Measurements from ENCODE around the gene CTNNA3. TPM values are rescaled to one million over a fixed set of nuclear protein-coding genes. Genes with fewer than 3 reads are reported as not detected.
"Not testable (repeated sequence)": the region's sequence is repeated elsewhere in the genome, so short reads cannot be mapped to it uniquely, and the experiment has no call there.

Gene CTNNA3
- total and polyA plus RNA-seq, 10 donors, result 0.03 to 2.4 (median 0.76) TPM; not detected in 1

DNA sequence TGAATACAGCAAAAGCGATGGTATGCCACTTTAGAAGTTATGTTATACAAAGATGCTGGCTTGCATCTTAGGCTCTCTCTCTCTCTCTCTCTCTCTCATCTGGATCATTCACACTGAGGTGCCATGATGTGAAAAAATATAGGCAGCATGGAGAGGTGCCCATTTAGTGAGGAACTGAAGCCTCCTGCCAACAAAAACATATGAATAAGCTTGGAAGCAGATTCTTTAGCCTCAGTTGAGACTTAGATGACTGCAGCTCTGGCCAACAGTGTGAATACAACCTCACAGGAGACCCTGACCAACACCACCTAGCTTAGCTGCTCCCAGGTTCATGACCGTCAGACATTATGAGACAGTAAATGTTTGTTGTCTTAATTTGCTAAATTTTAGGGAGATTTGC lies 1330.3 kb downstream of the CTNNA3 start:
- TF ChIP-seq POLR2AphosphoS5 (IDR thresholded peaks at IDR 0.05) (no peak), POLR2A (IDR thresholded peaks at IDR 0.05) (no peak)
- TF ChIP-seq, protein P1, sequence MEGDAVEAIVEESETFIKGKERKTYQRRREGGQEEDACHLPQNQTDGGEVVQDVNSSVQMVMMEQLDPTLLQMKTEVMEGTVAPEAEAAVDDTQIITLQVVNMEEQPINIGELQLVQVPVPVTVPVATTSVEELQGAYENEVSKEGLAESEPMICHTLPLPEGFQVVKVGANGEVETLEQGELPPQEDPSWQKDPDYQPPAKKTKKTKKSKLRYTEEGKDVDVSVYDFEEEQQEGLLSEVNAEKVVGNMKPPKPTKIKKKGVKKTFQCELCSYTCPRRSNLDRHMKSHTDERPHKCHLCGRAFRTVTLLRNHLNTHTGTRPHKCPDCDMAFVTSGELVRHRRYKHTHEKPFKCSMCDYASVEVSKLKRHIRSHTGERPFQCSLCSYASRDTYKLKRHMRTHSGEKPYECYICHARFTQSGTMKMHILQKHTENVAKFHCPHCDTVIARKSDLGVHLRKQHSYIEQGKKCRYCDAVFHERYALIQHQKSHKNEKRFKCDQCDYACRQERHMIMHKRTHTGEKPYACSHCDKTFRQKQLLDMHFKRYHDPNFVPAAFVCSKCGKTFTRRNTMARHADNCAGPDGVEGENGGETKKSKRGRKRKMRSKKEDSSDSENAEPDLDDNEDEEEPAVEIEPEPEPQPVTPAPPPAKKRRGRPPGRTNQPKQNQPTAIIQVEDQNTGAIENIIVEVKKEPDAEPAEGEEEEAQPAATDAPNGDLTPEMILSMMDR (IDR thresholded peaks at IDR 0.05 in 8 of 11, conservative IDR thresholded peaks at IDR 0.05 in 3 of 11), result no peak
- 48 to 95% (median 70%) methylated on average over 2 of the region's 2 CpGs for WGBS, 5 donors
- Histone ChIP-seq H3K4me3 (no peak overlapping the region), H3K9me3 (peaks cover 0 to 19% (median 4%) of the 10 kb centered on the region in 8 donors), H3K27me3 (replicated peaks in 1 of 7) (no peaks in the 10 kb centered on the region), H3K27ac (no peak overlapping the region), H3K36me3 (no peaks in the 10 kb centered on the region), H3K4me1 (no peaks in the 10 kb centered on the region)
- intact Hi-C loops (cut with DNase I; ENCODE audit: low total_unique reads), result no loop called here
- no peak for DNase-seq

DNA sequence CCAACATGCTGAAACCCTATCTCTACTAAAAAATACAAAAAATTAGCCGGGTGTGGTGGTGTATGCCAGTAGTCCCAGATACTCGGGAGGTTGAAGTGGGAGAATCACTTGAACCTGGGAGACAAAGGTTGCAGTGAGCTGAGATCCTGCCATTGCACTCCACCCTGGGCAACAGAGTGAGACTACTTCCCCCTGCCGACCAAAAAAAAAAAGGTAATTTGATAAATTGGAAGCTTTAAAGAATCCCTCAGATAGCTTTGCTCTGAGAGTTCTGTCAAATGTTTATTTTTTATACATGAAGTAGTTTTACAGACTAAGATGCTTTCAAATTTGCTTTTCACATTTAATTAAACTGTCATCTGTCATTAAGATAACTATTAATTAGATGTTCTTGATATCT lies 1333.5 kb downstream of the CTNNA3 start:
- no peaks in the 10 kb centered on the region for H3K4me1 ChIP-seq
- no peaks in the 10 kb centered on the region for H3K36me3 ChIP-seq
- peaks cover 0 to 19% (median 4%) of the 10 kb centered on the region in 8 donors for H3K9me3 ChIP-seq
- H3K27ac ChIP-seq, result no peak overlapping the region
- H3K27me3 ChIP-seq (replicated peaks in 1 of 7), result no peaks in the 10 kb centered on the region
- no peak overlapping the region for H3K4me3 ChIP-seq
- WGBS, 5 donors, result 81 to 96% (median 85%) methylated on average over 3 of the region's 3 CpGs
- TF ChIP-seq POLR2A (IDR thresholded peaks at IDR 0.05), result no peak
- intact Hi-C loops (cut with DNase I; ENCODE audit: low total_unique reads), result no loop called here
- no peak for DNase-seq

DNA sequence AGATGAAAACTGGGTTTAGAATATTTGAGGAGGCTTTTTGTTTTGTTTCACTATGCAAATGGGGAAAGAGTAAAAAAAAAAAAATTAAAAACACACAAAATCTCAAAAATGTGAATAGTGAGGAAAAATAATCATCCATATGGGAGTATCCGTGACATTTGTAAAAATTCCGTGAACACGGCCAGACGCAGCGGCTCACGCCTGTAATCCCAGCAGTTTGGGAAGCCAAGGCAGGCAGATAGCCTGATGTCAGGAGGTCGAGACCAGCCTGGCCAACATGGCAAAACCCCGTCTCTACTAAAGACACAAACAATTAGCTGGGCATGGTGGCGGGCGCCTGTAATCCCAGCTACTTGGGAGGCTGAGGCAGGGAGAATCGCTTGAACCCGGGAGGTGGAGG lies 1342.2 kb downstream of the CTNNA3 start:
- H3K27me3 ChIP-seq (replicated peaks in 1 of 7); DNase-seq; H3K9me3 ChIP-seq; H3K27ac ChIP-seq; H3K4me1 ChIP-seq; intact Hi-C loops (cut with DNase I; ENCODE audit: low total_unique reads); H3K4me3 ChIP-seq; H3K36me3 ChIP-seq: not testable (repeated sequence)
- whole genome bisulfite sequencing, 5 donors, result 86 to 93% (median 88%) methylated on average over 12 of the region's 12 CpGs

DNA sequence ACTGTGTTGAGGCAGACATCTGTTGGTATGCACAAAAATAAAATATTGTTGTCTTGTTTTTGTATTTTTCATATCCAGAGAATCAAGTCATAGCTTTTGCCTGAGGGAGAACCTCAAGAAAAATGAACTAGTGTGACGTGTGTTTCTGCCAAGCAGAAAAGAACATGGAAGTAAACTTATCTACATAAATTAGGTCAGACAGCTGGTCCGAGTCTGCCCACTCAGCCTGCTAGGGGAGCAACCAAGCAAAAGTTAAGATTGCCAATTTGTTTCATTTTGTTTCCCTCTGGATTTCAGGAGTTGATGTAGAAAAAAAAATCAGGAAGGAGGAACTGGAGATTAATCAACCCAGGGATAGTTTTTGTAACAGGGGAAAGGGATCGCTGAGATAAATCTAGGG lies 1342.6 kb downstream of the CTNNA3 start:
- Histone ChIP-seq H3K27ac (no peak overlapping the region), H3K4me3 (no peak overlapping the region), H3K27me3 (replicated peaks in 1 of 7) (no peaks in the 10 kb centered on the region), H3K36me3 (no peaks in the 10 kb centered on the region), H3K9me3 (peaks cover 0 to 1% (median 0%) of the 10 kb centered on the region in 8 donors), H3K4me1 (no peaks in the 10 kb centered on the region)
- no peak for DNase-seq
- intact Hi-C loops (cut with DNase I; ENCODE audit: low total_unique reads), result no loop called here
- TF ChIP-seq, protein P1 (IDR thresholded peaks at IDR 0.05 in 8 of 11, conservative IDR thresholded peaks at IDR 0.05 in 3 of 11), result no peak
- TF ChIP-seq POLR2A (IDR thresholded peaks at IDR 0.05) (no peak), POLR2AphosphoS5 (IDR thresholded peaks at IDR 0.05) (no peak)
- 58 to 77% (median 71%) methylated on average over 3 of the region's 3 CpGs for WGBS, 5 donors

DNA sequence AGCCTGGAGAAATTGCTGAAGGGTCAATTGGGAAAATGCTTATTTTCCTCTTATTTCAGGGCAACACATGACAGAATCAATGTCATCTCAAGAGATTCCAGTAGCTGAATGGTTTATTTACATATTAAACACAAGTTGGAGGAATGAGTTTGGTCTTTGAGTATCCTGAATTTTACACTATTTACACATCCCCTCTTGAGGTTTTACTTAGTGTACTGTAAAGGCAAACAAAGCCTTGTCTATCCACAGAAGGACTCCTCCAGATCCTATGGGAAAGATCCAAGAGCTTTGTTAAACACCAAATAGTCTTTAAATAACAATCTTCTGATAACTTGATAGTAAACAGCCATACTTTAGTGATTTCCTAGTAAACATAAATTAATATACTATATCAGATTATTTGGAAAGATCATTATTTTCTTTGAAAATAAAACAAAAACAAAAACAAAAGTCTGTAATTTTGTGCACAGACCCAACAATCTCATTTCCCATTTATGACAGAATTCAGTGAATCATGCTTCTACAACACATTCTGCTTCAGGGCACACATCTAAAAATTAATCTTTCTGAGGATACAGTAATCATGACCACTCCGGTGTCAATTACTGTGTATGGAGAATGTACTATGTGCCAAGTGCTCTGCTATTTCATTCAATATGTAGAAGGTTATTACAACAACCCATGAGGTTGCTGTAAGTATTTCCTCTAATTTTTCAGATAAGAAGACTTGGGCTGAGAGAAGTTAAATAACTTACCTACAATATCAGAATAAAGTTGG lies 1345.2 kb downstream of the CTNNA3 start:
- Histone ChIP-seq H3K4me3 (no peak overlapping the region), H3K36me3 (no peaks in the 10 kb centered on the region), H3K27ac (no peak overlapping the region), H3K9me3 (peaks cover 0 to 22% (median 6%) of the 10 kb centered on the region in 8 donors), H3K27me3 (replicated peaks in 1 of 7) (no peaks in the 10 kb centered on the region), H3K4me1 (no peaks in the 10 kb centered on the region)
- WGBS, 5 donors, result 70 to 98% (median 90%) methylated on average over 1 of the region's 1 CpG
- TF ChIP-seq POLR2A (IDR thresholded peaks at IDR 0.05) (no peak), POLR2AphosphoS5 (IDR thresholded peaks at IDR 0.05) (no peak)
- TF ChIP-seq, protein P1 (IDR thresholded peaks at IDR 0.05 in 8 of 11, conservative IDR thresholded peaks at IDR 0.05 in 3 of 11), result no peak
- DNase-seq, result no peak
- intact Hi-C loops (cut with DNase I; ENCODE audit: low total_unique reads), result no loop called here

Data from spleen (tissue), 11 donors.